DMS53 treated with DMSO at 0.1 percent for 48 hours (cell line): ENCODE data around the gene AKAP7.
"Not testable (repeated sequence)": the region's sequence is repeated elsewhere in the genome, so short reads cannot be mapped to it uniquely, and the experiment has no call there.

Experiments
- DNase-seq: peaks from one replicate; lab custom pipeline; 2025; ENCODE audit not compliant: unreplicated experiment; lab: John Stamatoyannopoulos, UW

AKAP7 gene

GRCh38 chr6:131250936-131251335 lies 115.7 kb downstream of the AKAP7 start:
- no peak for DNase-seq

GRCh38 chr6:131251590-131252199 lies 116.4 kb downstream of the AKAP7 start:
- DNase-seq: no peak

- no peak for DNase-seq
Observed at GRCh38 chr6:131255434-131255833, 120.2 kb downstream of the AKAP7 start.

GRCh38 chr6:131255911-131256310 lies 120.6 kb downstream of the AKAP7 start:
- DNase-seq: no peak

GRCh38 chr6:131257104-131257503 lies 121.8 kb downstream of the AKAP7 start:
- no peak for DNase-seq

GRCh38 chr6:131258010-131258652 lies 122.9 kb downstream of the AKAP7 start:
- no peak for DNase-seq

GRCh38 chr6:131258816-131259476 lies 123.7 kb downstream of the AKAP7 start:
- no peak for DNase-seq

GRCh38 chr6:131260960-131261359 lies 125.7 kb downstream of the AKAP7 start:
- DNase-seq: not testable (repeated sequence)

- no peak for DNase-seq
Observed at GRCh38 chr6:131262060-131262459, 126.8 kb downstream of the AKAP7 start.

- DNase-seq: no peak
Observed at GRCh38 chr6:131265939-131266338, 130.7 kb downstream of the AKAP7 start.

- no peak for DNase-seq
Observed at GRCh38 chr6:131268303-131268702, 133.0 kb downstream of the AKAP7 start.

GRCh38 chr6:131269565-131270391 lies 134.5 kb downstream of the AKAP7 start:
- DNase-seq: no peak

- DNase-seq: no peak
Observed at GRCh38 chr6:131270534-131270933, 135.3 kb downstream of the AKAP7 start.

GRCh38 chr6:131275273-131275672 lies 140.0 kb downstream of the AKAP7 start:
- DNase-seq: no peak

- no peak for DNase-seq
Observed at GRCh38 chr6:131277591-131277990, 142.3 kb downstream of the AKAP7 start.

- DNase-seq: no peak
Observed at GRCh38 chr6:131281471-131282270, 146.4 kb downstream of the AKAP7 start.

GRCh38 chr6:131282365-131282764 lies 147.1 kb downstream of the AKAP7 start:
- DNase-seq: no peak

GRCh38 chr6:131283466-131284175 lies 148.4 kb downstream of the AKAP7 start:
- no peak for DNase-seq

- DNase-seq: no peak
Observed at GRCh38 chr6:131285548-131285947, 150.3 kb downstream of the AKAP7 start.

GRCh38 chr6:131286469-131287040 lies 151.3 kb downstream of the AKAP7 start:
- no peak for DNase-seq
